IPS-15b (cell line): Measurements from ENCODE around the gene CA4.
"Not testable (repeated sequence)": the region's sequence is repeated elsewhere in the genome, so short reads cannot be mapped to it uniquely, and the experiment has no call there.

Source experiments
- H3K27me3 ChIP-seq: one replicate; pipeline ENCODE4 v1.6.1; 2013; ENCODE audit warnings: low read length; ENCODE audit not compliant: control insufficient read depth, insufficient read depth
- H3K36me3 ChIP-seq: one replicate; pipeline ENCODE4 v1.6.1; 2013; ENCODE audit warnings: low read length; ENCODE audit not compliant: control insufficient read depth, insufficient read depth
- H3K4me1 ChIP-seq: one replicate; pipeline ENCODE4 v1.6.1; 2013; ENCODE audit warnings: mild to moderate bottlenecking, low read length; ENCODE audit not compliant: control insufficient read depth, insufficient read depth
- H3K4me3 ChIP-seq: one replicate; pipeline ENCODE4 v1.5.1; 2013; ENCODE audit warnings: low read depth, low read length
- H3K9ac ChIP-seq: one replicate; pipeline ENCODE4 v1.6.1; 2013; ENCODE audit warnings: low read depth, mild to moderate bottlenecking, low read length
- H3K9me3 ChIP-seq: one replicate; pipeline ENCODE4 v1.6.1; 2013; ENCODE audit warnings: mild to moderate bottlenecking, low read length; ENCODE audit not compliant: control insufficient read depth, insufficient read depth

CA4 gene

GRCh38 chr17:60193032-60193431, 43.3 kb downstream of the CA4 start:
- H3K4me3 ChIP-seq, H3K9me3 ChIP-seq, H3K27me3 ChIP-seq, H3K4me1 ChIP-seq, H3K9ac ChIP-seq: not testable (repeated sequence)
- peaks cover 32% of the 10 kb centered on the region for H3K36me3 ChIP-seq

- Histone ChIP-seq H3K9ac (no peak overlapping the region), H3K27me3 (no peaks in the 10 kb centered on the region), H3K9me3 (no peaks in the 10 kb centered on the region), H3K36me3 (peaks cover 32% of the 10 kb centered on the region), H3K4me1 (no peaks in the 10 kb centered on the region), H3K4me3 (no peak overlapping the region)
Observed at GRCh38 chr17:60193482-60193881, 43.7 kb downstream of the CA4 start.

- H3K27me3 ChIP-seq, H3K9me3 ChIP-seq, H3K9ac ChIP-seq, H3K4me1 ChIP-seq, H3K4me3 ChIP-seq: not testable (repeated sequence)
- H3K36me3 ChIP-seq = peaks cover 32% of the 10 kb centered on the region
Observed at GRCh38 chr17:60194141-60194540, 44.4 kb downstream of the CA4 start.

- H3K36me3 ChIP-seq, H3K4me3 ChIP-seq, H3K9ac ChIP-seq, H3K4me1 ChIP-seq, H3K9me3 ChIP-seq, H3K27me3 ChIP-seq: not testable (repeated sequence)
Observed at GRCh38 chr17:60198630-60199029, 48.9 kb downstream of the CA4 start.

- not testable (repeated sequence) for H3K9ac ChIP-seq, H3K27me3 ChIP-seq, H3K4me3 ChIP-seq, H3K36me3 ChIP-seq, H3K9me3 ChIP-seq, H3K4me1 ChIP-seq
Observed at GRCh38 chr17:60205782-60206181, 56.0 kb downstream of the CA4 start.

GRCh38 chr17:60208302-60208701, 58.5 kb downstream of the CA4 start:
- not testable (repeated sequence) for H3K4me3 ChIP-seq, H3K4me1 ChIP-seq, H3K36me3 ChIP-seq, H3K9ac ChIP-seq, H3K27me3 ChIP-seq, H3K9me3 ChIP-seq
